ENCODE results near the gene A4GNT.

Gene A4GNT

DNA sequence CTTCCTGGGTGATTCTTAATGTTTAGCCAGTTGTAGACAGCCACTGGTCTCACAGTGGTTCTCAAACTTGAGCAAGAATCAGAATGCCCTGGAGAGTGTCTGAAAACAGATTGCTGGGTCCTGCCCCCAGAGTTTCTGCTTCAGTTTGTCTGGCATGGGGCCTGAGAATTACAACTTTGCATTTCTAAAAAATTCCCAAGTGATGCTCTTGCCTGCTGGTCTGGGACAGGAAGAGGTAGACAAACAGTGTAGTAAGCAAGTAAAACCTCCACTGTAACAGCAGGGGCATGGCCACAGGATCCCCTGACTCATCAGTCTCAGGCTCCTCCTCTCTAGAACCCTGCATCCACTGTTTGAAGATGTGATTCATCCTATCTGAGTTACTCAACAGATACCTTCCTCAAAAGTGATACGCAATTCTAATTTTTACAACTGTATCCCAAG is 53.3 kb downstream of the A4GNT start:
- H3K36me3 ChIP-seq (ENCODE audit: control insufficient read depth, insufficient read depth, low read length): peaks cover 49% of the 10 kb centered on the region
- H3K9ac ChIP-seq (ENCODE audit: low read length): no peak overlapping the region
- no peaks in the 10 kb centered on the region for H3K9me3 ChIP-seq (ENCODE audit: control insufficient read depth, insufficient read depth, low read depth, low read length)
- H3K4me3 ChIP-seq (ENCODE audit: low read depth, low read length): no peak overlapping the region
- peaks cover 6% of the 10 kb centered on the region; the same call in 1 of the 2 replicates for H3K4me1 ChIP-seq (ENCODE audit: control insufficient read depth, insufficient read depth, low read length)
- no peaks in the 10 kb centered on the region for H3K27me3 ChIP-seq (ENCODE audit: control insufficient read depth, insufficient read depth, low read length)
- no peak overlapping the region for H3K27ac ChIP-seq (ENCODE audit: low read depth, low read length)

DNA sequence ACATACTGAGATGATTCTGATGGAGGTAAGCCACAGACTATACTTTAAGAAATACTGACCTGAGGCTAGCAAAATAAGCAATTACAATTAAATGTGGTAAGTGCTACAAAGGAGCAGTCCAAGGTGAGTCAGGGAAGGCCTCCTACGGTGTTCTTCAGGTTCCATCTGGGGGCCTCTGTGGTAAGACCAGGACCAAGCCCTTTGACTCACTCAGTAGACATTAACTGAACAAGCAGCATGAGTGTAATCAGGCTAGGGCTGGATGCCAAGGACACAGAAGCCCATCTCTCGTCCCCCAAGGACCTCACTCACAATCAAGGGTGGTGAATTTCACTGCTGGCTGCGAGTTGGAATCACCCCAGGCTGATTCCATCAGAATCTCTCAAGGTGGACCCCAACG is 54.1 kb downstream of the A4GNT start:
- H3K27me3 ChIP-seq (ENCODE audit: control insufficient read depth, insufficient read depth, low read length): no peaks in the 10 kb centered on the region
- peaks cover 41% of the 10 kb centered on the region for H3K36me3 ChIP-seq (ENCODE audit: control insufficient read depth, insufficient read depth, low read length)
- H3K9me3 ChIP-seq (ENCODE audit: control insufficient read depth, insufficient read depth, low read depth, low read length): no peaks in the 10 kb centered on the region
- no peak overlapping the region for H3K9ac ChIP-seq (ENCODE audit: low read length)
- no peak overlapping the region for H3K27ac ChIP-seq (ENCODE audit: low read depth, low read length)
- peaks cover 9% of the 10 kb centered on the region; the same call in 1 of the 2 replicates for H3K4me1 ChIP-seq (ENCODE audit: control insufficient read depth, insufficient read depth, low read length)
- H3K4me3 ChIP-seq (ENCODE audit: low read depth, low read length): no peak overlapping the region

Data from HUES6 (cell line).